Suprapubic skin (tissue), 4 donors: ENCODE measurements around the gene CRLF2. TPM values are rescaled to one million over a fixed set of nuclear protein-coding genes. Genes with fewer than 3 reads are reported as not detected.
A peak's percentile ranks its signal among the peaks of the same experiment; 100 is the strongest.
"Not testable (repeated sequence)": the region's sequence is repeated elsewhere in the genome, so short reads cannot be mapped to it uniquely, and the experiment has no call there.

ENCODE experiments used
- DNase-seq, 2 donors: peaks; one replicate each; pipeline ENCODE4 v3.0.0-alpha.2; 2019; ENCODE audit warnings: low spot score in 2 of 2
- H3K27ac ChIP-seq: fragments of 200-600 bp; sonication (generic); one replicate; pipeline ENCODE4 v1.5.1; 2019
- H3K27me3 ChIP-seq: fragments of 200-600 bp; sonication (generic); one replicate; pipeline ENCODE4 v1.5.1; 2019
- H3K36me3 ChIP-seq: fragments of 200-600 bp; sonication (generic); one replicate; pipeline ENCODE4 v1.5.1; 2019
- H3K4me1 ChIP-seq: fragments of 200-600 bp; sonication (generic); one replicate; pipeline ENCODE4 v1.5.1; 2019
- H3K4me3 ChIP-seq: fragments of 200-600 bp; sonication (generic); one replicate; pipeline ENCODE4 v1.5.1; 2019; ENCODE audit warnings: mild to moderate bottlenecking
- H3K9me3 ChIP-seq: fragments of 200-600 bp; sonication (generic); one replicate; pipeline ENCODE4 v1.5.1; 2019
- CTCF ChIP-seq, 2 donors: fragments of 200-600 bp in 1 of 2; fragments of 450-650 bp in 1 of 2; sonication (generic) in 1 of 2; IDR thresholded peaks; one replicate each; pipeline ENCODE4 v1.5.1; 2016 to 2019; ENCODE audit warnings: antibody characterized with exemption in 2 of 2, mild to moderate bottlenecking in 1 of 2, moderate library complexity in 1 of 2
- EP300 ChIP-seq: sonication (generic); formaldehyde crosslinking; IDR thresholded peaks from one replicate; pipeline ENCODE4 v1.6.1; 2017; ENCODE audit warnings: antibody characterized with exemption
- POLR2A ChIP-seq, 2 donors: fragments of 450-650 bp; IDR thresholded peaks; one replicate each; pipeline ENCODE4 v1.6.1; 2017; ENCODE audit warnings: antibody characterized with exemption in 2 of 2, mild to moderate bottlenecking in 2 of 2, moderate library complexity in 2 of 2
- POLR2AphosphoS5 ChIP-seq, 3 donors: sonication (generic); formaldehyde crosslinking; IDR thresholded peaks; one replicate each; pipeline ENCODE4 v1.6.1; 2017; ENCODE audit warnings: antibody characterized with exemption in 3 of 3
- WGBS: methylation state at CpG from one replicate; pipeline ENCODE4 v1.1.5; 2018; 5-methylcytosine and 5-hydroxymethylcytosine counted together
- total RNA-seq, 4 donors: library from RNA; depleted of rRNA; stranded (reverse); fragments of >200 nt; gene quantifications; one replicate each; pipeline ENCODE4 v1.1.0, GENCODE V29; 2016

Gene CRLF2
- total RNA-seq, 4 donors from 2014 or later: 0.31 TPM; not detected in 3

DNA sequence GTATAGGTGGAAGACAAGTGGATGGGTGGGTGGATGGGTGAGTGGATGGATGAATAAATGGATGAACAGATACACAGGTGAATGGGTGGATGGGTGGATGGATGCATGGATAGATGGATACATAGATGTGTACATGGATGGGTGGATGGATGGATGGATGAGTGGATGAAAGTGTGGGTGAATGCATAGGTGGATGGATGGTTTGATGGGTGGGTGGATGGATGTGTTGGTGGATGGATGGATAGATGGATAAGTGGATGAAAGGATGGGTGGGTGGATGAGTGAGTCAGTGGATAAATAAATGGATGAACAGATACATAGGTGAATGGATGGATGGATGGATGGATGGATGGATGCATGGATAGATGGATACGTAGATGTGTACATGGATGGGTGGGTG lies 1.6 kb downstream of the CRLF2 start:
- Histone ChIP-seq H3K27ac (no peak overlapping the region), H3K9me3 (no peaks in the 10 kb centered on the region), H3K4me1 (peaks cover 18% of the 10 kb centered on the region), H3K36me3 (no peaks in the 10 kb centered on the region), H3K4me3 (no peak overlapping the region), H3K27me3 (no peaks in the 10 kb centered on the region)
- WGBS: 90% methylated on average over 1 of the region's 1 CpG
- no peak for TF ChIP-seq CTCF (IDR thresholded peaks at IDR 0.05)
- TF ChIP-seq POLR2A (IDR thresholded peaks at IDR 0.05): no peak
- no peak for TF ChIP-seq POLR2AphosphoS5 (IDR thresholded peaks at IDR 0.05)
- no peak for TF ChIP-seq EP300
- DNase-seq: no peak

GRCh38 chrX:1207496-1208025 lies 4.9 kb downstream of the CRLF2 start:
- no peak for TF ChIP-seq POLR2A (IDR thresholded peaks at IDR 0.05)
- no peak for TF ChIP-seq CTCF (IDR thresholded peaks at IDR 0.05)
- no peak for TF ChIP-seq POLR2AphosphoS5 (IDR thresholded peaks at IDR 0.05)
- TF ChIP-seq EP300: no peak
- H3K36me3 ChIP-seq: no peaks in the 10 kb centered on the region
- 62% methylated on average over 10 of the region's 15 CpGs for WGBS
- H3K27me3 ChIP-seq: no peaks in the 10 kb centered on the region
- H3K27ac ChIP-seq: no peak overlapping the region
- DNase-seq: no peak
- H3K4me3 ChIP-seq: peak overlapping the region; percentile 7
- H3K4me1 ChIP-seq: peaks cover 28% of the 10 kb centered on the region
- H3K9me3 ChIP-seq: no peaks in the 10 kb centered on the region

GRCh38 chrX:1205681-1206611 lies 6.5 kb downstream of the CRLF2 start:
- Histone ChIP-seq H3K4me1 (peaks cover 28% of the 10 kb centered on the region), H3K27me3 (no peaks in the 10 kb centered on the region), H3K4me3 (peak overlapping the region; percentile 42), H3K36me3 (no peaks in the 10 kb centered on the region), H3K27ac (no peak overlapping the region), H3K9me3 (no peaks in the 10 kb centered on the region)
- TF ChIP-seq CTCF (IDR thresholded peaks at IDR 0.05): no peak
- no peak for DNase-seq
- 6% methylated on average over 31 of the region's 33 CpGs for WGBS

DNA sequence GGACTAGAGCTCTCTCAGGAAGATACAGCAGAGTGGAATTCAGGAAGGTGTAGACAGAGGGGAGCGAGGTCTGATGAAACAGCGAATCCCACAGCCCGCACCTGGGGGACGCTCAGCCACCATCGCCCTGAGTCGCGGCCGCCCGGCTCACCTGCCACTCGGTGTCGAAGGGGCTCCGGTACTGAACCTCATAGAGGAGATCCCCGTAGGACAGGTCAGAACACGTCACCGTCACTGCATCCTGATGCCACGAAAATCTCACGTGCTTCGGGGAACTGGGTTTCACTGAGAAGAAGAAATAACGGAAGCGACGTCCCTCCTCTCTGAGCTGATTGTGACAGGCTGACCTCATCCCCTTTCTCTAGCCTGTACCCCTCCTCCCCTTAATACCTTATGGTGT lies 10.2 kb downstream of the CRLF2 start:
- Histone ChIP-seq H3K27me3 (no peaks in the 10 kb centered on the region), H3K27ac (no peak overlapping the region), H3K9me3 (no peaks in the 10 kb centered on the region), H3K4me3 (no peak overlapping the region), H3K36me3 (no peaks in the 10 kb centered on the region), H3K4me1 (peaks cover 18% of the 10 kb centered on the region)
- DNase-seq: peak in 1 of 2 donors; percentile 74
- TF ChIP-seq EP300 (no peak), POLR2AphosphoS5 (IDR thresholded peaks at IDR 0.05) (no peak)
- 81% methylated on average over 21 of the region's 21 CpGs for WGBS

GRCh38 chrX:1196436-1196835 lies 16.0 kb downstream of the CRLF2 start:
- TF ChIP-seq POLR2AphosphoS5 (IDR thresholded peaks at IDR 0.05) (no peak), CTCF (IDR thresholded peaks at IDR 0.05) (no peak), POLR2A (IDR thresholded peaks at IDR 0.05) (no peak), EP300 (no peak)
- H3K36me3 ChIP-seq: no peaks in the 10 kb centered on the region
- no peak overlapping the region for H3K27ac ChIP-seq
- H3K27me3 ChIP-seq: no peaks in the 10 kb centered on the region
- DNase-seq: peak in 1 of 2 donors; percentile 28
- H3K9me3 ChIP-seq: no peaks in the 10 kb centered on the region
- no peaks in the 10 kb centered on the region for H3K4me1 ChIP-seq
- no peak overlapping the region for H3K4me3 ChIP-seq
- 80% methylated on average over 8 of the region's 10 CpGs for WGBS

DNA sequence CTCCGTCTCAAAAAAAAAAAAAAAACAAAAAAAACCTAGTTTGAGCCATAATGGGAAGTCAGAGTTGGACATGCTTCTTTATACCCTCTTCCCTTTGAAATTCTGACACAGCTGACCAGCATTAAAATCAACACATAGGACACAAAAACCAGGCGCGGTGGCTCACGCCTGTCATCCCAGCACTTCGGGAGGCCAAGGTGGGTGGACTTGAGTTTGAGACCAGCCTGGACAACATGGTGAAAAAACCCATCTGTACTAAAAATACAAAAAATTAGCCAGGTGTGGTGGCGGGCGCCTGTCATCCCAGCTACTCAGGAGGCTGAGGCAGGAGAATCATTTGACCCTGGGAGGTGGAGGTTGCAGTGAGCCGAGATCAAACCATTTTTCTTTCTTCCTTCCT lies 20.3 kb downstream of the CRLF2 start:
- H3K27me3 ChIP-seq, H3K4me3 ChIP-seq, H3K36me3 ChIP-seq, H3K27ac ChIP-seq, DNase-seq, H3K4me1 ChIP-seq, H3K9me3 ChIP-seq: not testable (repeated sequence)
- WGBS: 82% methylated on average over 8 of the region's 8 CpGs
